Ovary (tissue), 3 donors: ENCODE data around the gene LGI2.

Experiments
- EP300 ChIP-seq: sonication (generic); formaldehyde crosslinking; IDR thresholded peaks from one replicate; pipeline ENCODE4 v1.6.1; 2017; ENCODE audit warnings: antibody characterized with exemption
- POLR2A ChIP-seq: fragments of 450-650 bp; IDR thresholded peaks from one replicate; pipeline ENCODE4 v1.6.1; 2017; ENCODE audit warnings: antibody characterized with exemption, mild to moderate bottlenecking, moderate library complexity
- TF ChIP-seq, protein P1 (sequence below), 3 donors: fragments of 450-650 bp in 2 of 3; fragments of 200-600 bp in 1 of 3; IDR thresholded peaks; one replicate each; pipeline versions ENCODE4 v1.5.1 to v1.8.0; 2016 to 2022; ENCODE audit warnings: antibody characterized with exemption in 3 of 3, mild to moderate bottlenecking in 1 of 3
- donor health status: DM: no; HTN: no; CAD: no.

- TF ChIP-seq, protein P1, sequence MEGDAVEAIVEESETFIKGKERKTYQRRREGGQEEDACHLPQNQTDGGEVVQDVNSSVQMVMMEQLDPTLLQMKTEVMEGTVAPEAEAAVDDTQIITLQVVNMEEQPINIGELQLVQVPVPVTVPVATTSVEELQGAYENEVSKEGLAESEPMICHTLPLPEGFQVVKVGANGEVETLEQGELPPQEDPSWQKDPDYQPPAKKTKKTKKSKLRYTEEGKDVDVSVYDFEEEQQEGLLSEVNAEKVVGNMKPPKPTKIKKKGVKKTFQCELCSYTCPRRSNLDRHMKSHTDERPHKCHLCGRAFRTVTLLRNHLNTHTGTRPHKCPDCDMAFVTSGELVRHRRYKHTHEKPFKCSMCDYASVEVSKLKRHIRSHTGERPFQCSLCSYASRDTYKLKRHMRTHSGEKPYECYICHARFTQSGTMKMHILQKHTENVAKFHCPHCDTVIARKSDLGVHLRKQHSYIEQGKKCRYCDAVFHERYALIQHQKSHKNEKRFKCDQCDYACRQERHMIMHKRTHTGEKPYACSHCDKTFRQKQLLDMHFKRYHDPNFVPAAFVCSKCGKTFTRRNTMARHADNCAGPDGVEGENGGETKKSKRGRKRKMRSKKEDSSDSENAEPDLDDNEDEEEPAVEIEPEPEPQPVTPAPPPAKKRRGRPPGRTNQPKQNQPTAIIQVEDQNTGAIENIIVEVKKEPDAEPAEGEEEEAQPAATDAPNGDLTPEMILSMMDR (IDR thresholded peaks at IDR 0.05): no peak
- TF ChIP-seq EP300: no peak
- no peak for TF ChIP-seq POLR2A
These were observed 29.7 kb upstream of the LGI2 start for GRCh38 chr4:25060241-25060962.
